BE2C (cell line): ENCODE measurements around the gene NXN.
"Not testable (repeated sequence)": the region's sequence is repeated elsewhere in the genome, so short reads cannot be mapped to it uniquely, and the experiment has no call there.

Experiments
- DNase-seq: peaks from one replicate; pipeline ENCODE4 v3.0.0-alpha.2; 2020
- H3K27me3 ChIP-seq: fragments of 250-450 bp; sonication (Bioruptor Pico); 2 replicates; pipeline ENCODE4 v1.5.1; 2020; ENCODE audit warnings: mild to moderate bottlenecking
- H3K36me3 ChIP-seq: fragments of 250-450 bp; sonication (Bioruptor Pico); 2 replicates; pipeline ENCODE4 v1.5.1; 2020; ENCODE audit warnings: mild to moderate bottlenecking
- H3K4me1 ChIP-seq: fragments of 250-450 bp; sonication (Bioruptor Pico); 2 replicates; pipeline ENCODE4 v1.5.1; 2020
- H3K4me3 ChIP-seq: 2 replicates; pipeline ENCODE4 v1.5.1; 2011; ENCODE audit warnings: low read depth, low read length
- H3K9me3 ChIP-seq: fragments of 250-450 bp; sonication (Bioruptor Pico); 2 replicates; pipeline ENCODE4 v1.5.1; 2020
- CTCF ChIP-seq: IDR thresholded peaks from 2 replicates; pipeline ENCODE4 v1.5.1; 2012; ENCODE audit warnings: mild to moderate bottlenecking, low read depth, low read length

NXN gene

GRCh38 chr17:795276-795675 is 184.3 kb downstream of the NXN start:
- Histone ChIP-seq H3K27me3 (no peaks in the 10 kb centered on the region), H3K9me3 (no peaks in the 10 kb centered on the region), H3K4me1 (no peaks in the 10 kb centered on the region), H3K36me3 (no peaks in the 10 kb centered on the region; the same call in 1 of the 2 replicates), H3K4me3 (peak overlapping the region; percentile 41)
- no peak for DNase-seq
- no peak for TF ChIP-seq CTCF

GRCh38 chr17:794876-795275 is 184.7 kb downstream of the NXN start:
- TF ChIP-seq CTCF = peak; percentile 69
- no peaks in the 10 kb centered on the region for H3K9me3 ChIP-seq
- H3K27me3 ChIP-seq = no peaks in the 10 kb centered on the region
- peak overlapping the region; percentile 41 for H3K4me3 ChIP-seq
- H3K36me3 ChIP-seq = peaks cover 3% of the 10 kb centered on the region
- no peaks in the 10 kb centered on the region for H3K4me1 ChIP-seq
- DNase-seq = peak; percentile 60

GRCh38 chr17:792277-792676 is 187.3 kb downstream of the NXN start:
- peaks cover 7% of the 10 kb centered on the region for H3K36me3 ChIP-seq
- H3K27me3 ChIP-seq = no peaks in the 10 kb centered on the region
- no peaks in the 10 kb centered on the region for H3K9me3 ChIP-seq
- no peak overlapping the region for H3K4me3 ChIP-seq
- H3K4me1 ChIP-seq = no peaks in the 10 kb centered on the region
- no peak for TF ChIP-seq CTCF
- DNase-seq = no peak

GRCh38 chr17:791829-792228 is 187.7 kb downstream of the NXN start:
- H3K4me1 ChIP-seq = no peaks in the 10 kb centered on the region
- H3K36me3 ChIP-seq = peaks cover 7% of the 10 kb centered on the region
- TF ChIP-seq CTCF = no peak
- no peaks in the 10 kb centered on the region for H3K27me3 ChIP-seq
- H3K9me3 ChIP-seq = no peaks in the 10 kb centered on the region
- no peak for DNase-seq
- H3K4me3 ChIP-seq = no peak overlapping the region

GRCh38 chr17:790874-791247 is 188.7 kb downstream of the NXN start:
- H3K27me3 ChIP-seq, H3K4me1 ChIP-seq, H3K36me3 ChIP-seq, H3K9me3 ChIP-seq, H3K4me3 ChIP-seq, DNase-seq: not testable (repeated sequence)

- H3K4me3 ChIP-seq, H3K4me1 ChIP-seq, H3K9me3 ChIP-seq, H3K36me3 ChIP-seq, H3K27me3 ChIP-seq, DNase-seq: not testable (repeated sequence)
These were observed 189.4 kb downstream of the NXN start for GRCh38 chr17:789931-790873.

- H3K9me3 ChIP-seq = no peaks in the 10 kb centered on the region
- no peak for TF ChIP-seq CTCF
- H3K4me3 ChIP-seq = no peak overlapping the region
- DNase-seq = no peak
- no peaks in the 10 kb centered on the region for H3K27me3 ChIP-seq
- peaks cover 7% of the 10 kb centered on the region for H3K36me3 ChIP-seq
- no peaks in the 10 kb centered on the region for H3K4me1 ChIP-seq
These were observed 190.3 kb downstream of the NXN start for GRCh38 chr17:789160-789840.
